K562 (cell line): ENCODE results near the gene ZFP69B. TPM values are rescaled to one million over a fixed set of nuclear protein-coding genes. Genes with fewer than 3 reads are reported as not detected.
A peak's percentile ranks its signal among the peaks of the same experiment; 100 is the strongest.

Experiments used
- ATAC-seq: fragments of 200-7000 bp; cut with Tn5 transposase; 3 replicates; pipeline ENCODE4 v1.9.1; 2020; ENCODE audit warnings: moderate library complexity
- BruUV-seq: library from RNA; stranded (reverse); fragments of 400-500 nt; replicated peaks from 2 replicates; lab custom pipeline; 2021; lab: Mats Ljungman, UMichigan
- CTCF ChIA-PET: fragments of 300-600 bp; formaldehyde crosslinking; extraction: SDS; loops from one replicate; lab custom pipeline; 2021; ENCODE audit warnings: low intra/inter-chr PET ratio; lab: Yijun Ruan, JAX
- POLR2A ChIA-PET: fragments of 300-600, 350-650 bp; sonication (Branson Sonifier 250); formaldehyde crosslinking; extraction: SDS; loops from one replicate; lab custom pipeline; 2021; ENCODE audit warnings: antibody characterized with exemption, inconsistent platforms; lab: Yijun Ruan, JAX
- DNase-seq, 4 experiments: peaks; one replicate each; pipeline versions ENCODE4 v3.0.0 to v3.0.0-alpha.2; 2011 to 2018; ENCODE audit warnings: low spot score in 3 of 4, mixed read lengths in 3 of 4; ENCODE audit errors: extremely low read depth in 1 of 4
- FAIRE-seq: peaks from 2 replicates; lab custom pipeline; 2011; peaks lifted over from hg19 to GRCh38; lab: Jason Lieb, UNC
- H2AFZ ChIP-seq: 2 replicates; pipeline ENCODE4 v1.6.0; 2011; ENCODE audit warnings: low read depth, low read length, control low read depth, inconsistent platforms
- H3K27ac ChIP-seq: fragments of 200-600 bp; 3 replicates; pipeline ENCODE4 v1.8.0; 2011; ENCODE audit warnings: low read depth, mild to moderate bottlenecking, control low read depth, inconsistent platforms, low read length, moderate library complexity, mixed read lengths; ENCODE audit errors: extremely low read depth
- H3K27me3 ChIP-seq, 2 experiments: fragments of 300-600 bp in 1 of 2; 2 replicates in 1 of 2; 3 replicates in 1 of 2; pipeline versions ENCODE4 v1.6.0 to v1.8.0; 2011; ENCODE audit warnings: inconsistent platforms in 2 of 2, low read length in 2 of 2, mild to moderate bottlenecking in 1 of 2, mixed read lengths in 1 of 2, moderate library complexity in 1 of 2; ENCODE audit not compliant: control insufficient read depth in 2 of 2, insufficient read depth in 2 of 2
- H3K36me3 ChIP-seq: fragments of 300-600 bp; 3 replicates; pipeline ENCODE4 v1.8.0; 2011; ENCODE audit warnings: mild to moderate bottlenecking, low read length, inconsistent platforms; ENCODE audit not compliant: control insufficient read depth, insufficient read depth
- H3K4me1 ChIP-seq, 2 experiments: fragments of 200-600 bp in 1 of 2; replicated peaks in 1 of 2; 2 replicates in 1 of 2; 3 replicates in 1 of 2; pipeline versions ENCODE4 v1.5.1 to v1.8.0; 2011; ENCODE audit warnings: inconsistent platforms in 2 of 2, low read length in 2 of 2, mild to moderate bottlenecking in 1 of 2, mixed read lengths in 1 of 2, moderate library complexity in 1 of 2; ENCODE audit not compliant: control insufficient read depth in 2 of 2, insufficient read depth in 2 of 2
- H3K4me2 ChIP-seq: 2 replicates; pipeline ENCODE4 v1.6.1; 2011; ENCODE audit warnings: low read length, control low read depth, inconsistent platforms, mixed read lengths; ENCODE audit not compliant: insufficient read depth
- H3K4me3 ChIP-seq: fragments of 200-600 bp; sonication (generic), shearing (Covaris generic); 2 replicates; pipeline ENCODE4 v1.5.1; 2016; ENCODE audit warnings: control low read depth, inconsistent platforms
- H3K79me2 ChIP-seq: fragments of 200-600 bp; 3 replicates; pipeline ENCODE4 v1.8.0; 2011; ENCODE audit warnings: low read length, inconsistent platforms; ENCODE audit not compliant: control insufficient read depth, insufficient read depth
- H3K9ac ChIP-seq, 2 experiments: 2 replicates each; pipeline versions ENCODE4 v1.6.0 to v1.6.1; 2011; ENCODE audit warnings: low read depth in 2 of 2, low read length in 2 of 2, control low read depth in 1 of 2, inconsistent platforms in 1 of 2, mild to moderate bottlenecking in 1 of 2, mixed read lengths in 1 of 2; ENCODE audit not compliant: insufficient read depth in 1 of 2
- H3K9me1 ChIP-seq: one replicate; pipeline ENCODE4 v1.6.0; 2011; ENCODE audit warnings: inconsistent platforms, mild to moderate bottlenecking, low read length, moderate library complexity; ENCODE audit not compliant: control insufficient read depth, insufficient read depth
- H3K9me3 ChIP-seq: replicated peaks from 2 replicates; pipeline ENCODE4 v1.5.1; 2011; ENCODE audit warnings: low read depth, low read length, inconsistent platforms; ENCODE audit not compliant: control insufficient read depth, insufficient read depth
- H4K20me1 ChIP-seq: replicated peaks from 2 replicates; pipeline ENCODE4 v1.6.1; 2011; ENCODE audit warnings: low read length, inconsistent platforms, mixed read lengths; ENCODE audit not compliant: control insufficient read depth, insufficient read depth
- RBM14 ChIP-seq: fragments of 200-400 bp; formaldehyde crosslinking; IDR thresholded peaks from 2 replicates; pipeline ENCODE4 v1.6.1; 2018; ENCODE audit warnings: low read depth, mild to moderate bottlenecking, low read length, moderate library complexity, borderline replicate concordance; ENCODE audit not compliant: insufficient read depth
- ZNF589 ChIP-seq: fragments of 200-800 bp; sonication (Bioruptor generic); IDR thresholded peaks from 2 replicates; pipeline ENCODE4 v1.6.1; 2016; ENCODE audit warnings: low read depth, missing genetic modification characterization, missing compliant biosample characterization
- WGBS: fragments of 100-300 bp; shearing (Covaris generic); methylation state at CpG from one replicate; pipeline ENCODE4 v1.1.6; 2016; ENCODE audit warnings: low coverage, mixed read lengths; ENCODE audit not compliant: insufficient coverage; ENCODE audit errors: missing lambda C conversion rate; 5-methylcytosine and 5-hydroxymethylcytosine counted together
- in situ Hi-C: fragments of 300-500 bp; cut with MboI; formaldehyde crosslinking; loops from 4 replicates; pipeline ENCODE4 v1.15.0; 2018; ENCODE audit warnings: inconsistent platforms, mixed read lengths
- intact Hi-C: fragments of 100-400 bp; cut with micrococcal nuclease; formaldehyde crosslinking; loops from 2 replicates; pipeline ENCODE4 v1.14.2; 2022
- polyA plus RNA-seq, 8 experiments: library from polyadenylated mRNA; depleted of rRNA in 4 of 8; stranded (reverse) in 5 of 8; unstranded in 3 of 8; fragments of >200 nt; fragmentation: Nextera tagmentation in 2 of 8; fragmentation: Illumina TruSeq in 1 of 8; extraction: Ambion mirVana in 2 of 8; extraction: Trizol in 1 of 8; gene quantifications; 2 replicates each; pipeline versions ENCODE4 v1.2.1 to v1.2.3, GENCODE V29; 2011 to 2014; ENCODE audit warnings: inconsistent platforms in 1 of 8, missing spikeins in 1 of 8
- total RNA-seq, 7 experiments: library from RNA; depleted of rRNA in 6 of 7; stranded (reverse); fragments of >200 nt in 6 of 7; fragmentation: Illumina TruSeq in 2 of 7; extraction: Trizol in 2 of 7; gene quantifications; 2 replicates each; pipeline versions ENCODE4 v1.2.1 to v1.2.3, GENCODE V29; 2011 to 2021; ENCODE audit warnings: low replicate concordance in 1 of 7

Gene ZFP69B
- total and polyA plus RNA-seq, 9 of the 15 experiments (the other 6 are each of a cell fraction or from before 2014, with no cell fraction given): 1.6 to 10.3 (median 8.4) TPM

DNA sequence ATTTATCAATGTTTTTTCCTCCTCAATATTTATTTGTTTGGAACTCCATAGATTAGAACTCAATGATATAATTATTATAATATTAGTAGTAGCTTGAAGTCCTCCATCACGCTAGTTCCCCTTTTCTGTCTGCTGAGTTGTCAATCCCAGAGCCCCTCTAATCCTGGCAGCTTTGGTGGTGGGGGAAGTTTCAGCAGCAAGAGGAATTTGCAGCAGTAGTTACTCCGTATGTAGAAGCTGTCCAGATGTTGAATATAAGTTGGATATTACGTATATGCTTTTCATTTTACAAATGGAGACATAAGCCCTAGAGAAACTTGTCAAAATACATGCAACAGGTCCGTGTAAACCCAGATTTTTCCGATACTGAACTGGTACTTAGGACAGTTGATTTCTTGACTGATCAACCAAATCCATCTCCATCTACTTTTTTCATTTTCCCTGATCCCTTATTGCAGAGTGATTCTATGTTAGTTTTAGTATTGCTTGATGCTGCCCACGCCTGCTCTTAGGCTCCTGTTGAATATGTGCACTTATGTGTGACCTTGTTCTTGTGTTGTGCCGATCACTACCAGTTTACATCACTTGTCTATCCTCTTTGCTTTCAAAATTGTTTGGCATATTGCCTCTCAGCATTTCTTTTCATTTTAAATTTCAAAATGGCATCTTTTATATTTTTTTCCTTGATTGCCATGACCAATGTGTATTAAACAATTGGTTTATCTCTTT is 48.6 kb upstream of the ZFP69B start:
- H3K4me3 ChIP-seq: no peak overlapping the region
- DNase-seq (no peak), ATAC-seq (no peak), FAIRE-seq (no peak)
- peaks cover 100% of the 10 kb centered on the region for H3K79me2 ChIP-seq
- in situ Hi-C loops (loop anchor here (5.0 kb wide), 1 partner anchor 64 kb away; no protein-coding TSS in a partner anchor), intact Hi-C loops (loop anchor here (2.0 to 5.0 kb wide), 3 partner anchors 17 to 319 kb away; partner anchors contain the start of gene COL9A2)
- peaks cover 33% of the 10 kb centered on the region for H3K36me3 ChIP-seq
- no peak overlapping the region for H3K9ac ChIP-seq
- TF ChIP-seq RBM14: no peak
- TF ChIP-seq ZNF589 (CRISPR knock-in tag): 0 out of 2 replicates have a peak, but pooled peaks have one; percentile 36
- no peaks in the 10 kb centered on the region for H3K27me3 ChIP-seq
- H3K4me1 ChIP-seq: peaks cover 15 to 35% of the 10 kb centered on the region in 2 experiments
- no peak overlapping the region for H2AFZ ChIP-seq
- CTCF ChIA-PET: interaction anchor here (5.1 kb wide), 1 partner anchor 258 kb away, joined by 43 read pairs; no protein-coding TSS in a partner anchor
- H3K9me3 ChIP-seq: no peaks in the 10 kb centered on the region
- no peak overlapping the region for H3K27ac ChIP-seq
- no peak overlapping the region for H3K4me2 ChIP-seq
- no peaks in the 10 kb centered on the region for H4K20me1 ChIP-seq
- POLR2A ChIA-PET: interaction anchor here (0.6 to 5.2 kb wide), 4 partner anchors 18 to 568 kb away, joined by 3 to 61 read pairs (median 4); no protein-coding TSS in a partner anchor
- H3K9me1 ChIP-seq: no peaks in the 10 kb centered on the region
- BruUV-seq: no TSS peak
- WGBS: 84% methylated on average over 7 of the region's 7 CpGs
